Measurements from ENCODE around the gene PRKG1. TPM values are rescaled to one million over a fixed set of nuclear protein-coding genes. Genes with fewer than 3 reads are reported as not detected.

Gene PRKG1
- total and polyA plus RNA-seq, 2 of the 8 experiments (the other 6 are each of a cell fraction or from before 2014, with no cell fraction given): 4.2 to 15.2 TPM

- Histone ChIP-seq H4K91ac (replicated peaks; ENCODE audit: insufficient read length, low read length) (no peak overlapping the region), H3K56ac (replicated peaks; ENCODE audit: insufficient read length, low read depth, low read length) (no peak overlapping the region), H3K4me2 (ENCODE audit: insufficient read depth in 1 of 2, low read depth in 2 of 2, low read length in 2 of 2) (no peak overlapping the region), H3K9ac (replicated peaks in 1 of 4; ENCODE audit: extremely low read depth in 1 of 4, low read depth in 3 of 4, low read length in 3 of 4) (no peak overlapping the region), H3K9me3 (ENCODE audit: insufficient read depth in 2 of 2, low read depth in 1 of 2, low read length in 1 of 2) (no peaks in the 10 kb centered on the region), H2BK15ac (ENCODE audit: low read length) (no peak overlapping the region), H2AK5ac (ENCODE audit: low read depth, low read length) (no peak overlapping the region), H4K20me1 (replicated peaks in 1 of 2; ENCODE audit: control insufficient read depth in 1 of 2, insufficient read depth in 2 of 2, low read length in 2 of 2) (peaks cover 0 to 2% of the 10 kb centered on the region in 2 experiments), H3K27ac (ENCODE audit: low read depth, low read length) (no peak overlapping the region), H3K14ac (ENCODE audit: insufficient read length) (no peak overlapping the region), H3K4me3 (ENCODE audit: extremely low read depth in 1 of 4, insufficient read depth in 2 of 4, low read depth in 3 of 4, low read length in 4 of 4) (no peak overlapping the region), H3K4me1 (replicated peaks in 1 of 4; ENCODE audit: control insufficient read depth in 3 of 4, insufficient read depth in 4 of 4, low read length in 3 of 4) (peaks cover 0 to 5% (median 2%) of the 10 kb centered on the region in 4 experiments; a peak in 4 of 7 replicates), H2BK20ac (ENCODE audit: low read length) (no peak overlapping the region), H4K8ac (ENCODE audit: extremely low read depth, insufficient read depth, low read length) (no peak overlapping the region), H3K27me3 (replicated peaks in 1 of 4; ENCODE audit: control insufficient read depth in 3 of 4, extremely low read depth in 1 of 4, insufficient read depth in 3 of 4, low read length in 3 of 4) (peaks cover 14 to 29% (median 22%) of the 10 kb centered on the region in 4 experiments), H3K36me3 (ENCODE audit: control insufficient read depth in 2 of 4, insufficient read depth in 4 of 4, low read length in 3 of 4) (no peaks in the 10 kb centered on the region), H3K79me2 (ENCODE audit: control insufficient read depth in 1 of 2, insufficient read depth in 2 of 2, low read length in 2 of 2) (no peaks in the 10 kb centered on the region), H3K18ac (ENCODE audit: extremely low read depth, low read length) (no peak overlapping the region), H2BK12ac (ENCODE audit: low read depth, low read length) (no peak overlapping the region), H3K23me2 (ENCODE audit: low read depth, low read length) (peaks cover 4% of the 10 kb centered on the region; the same call in 1 of the 2 replicates), H3K23ac (ENCODE audit: insufficient read length) (no peak overlapping the region), H3K4ac (replicated peaks; ENCODE audit: insufficient read length, low read depth, low read length) (no peak overlapping the region), H2BK5ac (ENCODE audit: low read depth, low read length) (no peak overlapping the region), H4K5ac (ENCODE audit: insufficient read length, low read depth, low read length) (no peak overlapping the region), H2BK120ac (replicated peaks; ENCODE audit: low read depth, low read length) (no peak overlapping the region), H3K79me1 (ENCODE audit: low read depth, low read length) (no peaks in the 10 kb centered on the region), H2AFZ (ENCODE audit: low read length) (no peak overlapping the region)
- ChIA-PET POLR2A (ENCODE audit: partially characterized antibody) (no interaction called here), CTCF (ENCODE audit: partially characterized antibody) (interaction anchor here (0.8 to 2.9 kb wide), 3 partner anchors 11 to 172 kb away, joined by 3 to 11 read pairs (median 9); no protein-coding TSS in a partner anchor)
- FAIRE-seq (no peak), DNase-seq (ENCODE audit: low read depth in 1 of 2, low spot score in 2 of 2) (no peak)
- WGBS, 2 experiments (ENCODE audit: extremely low coverage in 1 of 2, insufficient coverage in 1 of 2, insufficient read length in 1 of 2, insufficient replicate concordance in 2 of 2, low coverage in 1 of 2, low lambda C conversion rate in 2 of 2, missing lambda C conversion rate in 1 of 2): 89% methylated on average over 7 of the region's 7 CpGs; no CpG with 5 or more reads in 1 of the 2 experiments
- no peak for TF ChIP-seq SP2 (IDR thresholded peaks at IDR 0.05; ENCODE audit: low read length)
- no peak for TF ChIP-seq GTF2F1 (IDR thresholded peaks at IDR 0.05; ENCODE audit: borderline replicate concordance, low read depth, low read length)
- TF ChIP-seq RAD21 (IDR thresholded peaks at IDR 0.05 in 1 of 2, conservative IDR thresholded peaks at IDR 0.05 in 1 of 2; ENCODE audit: low read depth in 2 of 2, low read length in 2 of 2): no peak
- no peak for TF ChIP-seq HDAC2 (IDR thresholded peaks at IDR 0.05; ENCODE audit: borderline replicate concordance in 1 of 2, low read depth in 2 of 2, low read length in 2 of 2)
- no peak for TF ChIP-seq RXRA (IDR thresholded peaks at IDR 0.05; ENCODE audit: insufficient read depth, low read depth, low read length)
- no peak for TF ChIP-seq PHF8 (conservative IDR thresholded peaks at IDR 0.05; ENCODE audit: low read depth, low read length)
- no peak for TF ChIP-seq NANOG (IDR thresholded peaks at IDR 0.05; ENCODE audit: insufficient read depth, low read depth, low read length, poor library complexity, severe bottlenecking)
- no peak for TF ChIP-seq CREB1 (IDR thresholded peaks at IDR 0.05)
- no peak for TF ChIP-seq BRCA1 (IDR thresholded peaks at IDR 0.05; ENCODE audit: low read depth, low read length)
- TF ChIP-seq CTCF (IDR thresholded peaks at IDR 0.05; ENCODE audit: control extremely low read depth in 1 of 3, insufficient read depth in 1 of 3, low read depth in 1 of 3, low read length in 3 of 3): no peak
These were observed 1244.7 kb downstream of the PRKG1 start for GRCh38 chr10:52318822-52319464.

All from H1 (cell line).